Endothelial cell of umbilical vein (primary cell): ENCODE results near the gene NFATC3. TPM values are rescaled to one million over a fixed set of nuclear protein-coding genes. Genes with fewer than 3 reads are reported as not detected.

Experiments
- BruUV-seq: library from RNA; stranded (reverse); fragments of 400-500 nt; replicated peaks from 2 replicates; lab custom pipeline; 2021; lab: Mats Ljungman, UMichigan
- CTCF ChIA-PET: fragments of 300-600, 350-600 bp; sonication (Branson Sonifier 250); formaldehyde crosslinking; loops from one replicate; lab custom pipeline; 2021; ENCODE audit warnings: antibody characterized with exemption, inconsistent platforms; lab: Charles Lee
- POLR2A ChIA-PET: fragments of 300-600, 350-600 bp; sonication (Branson Sonifier 250); formaldehyde crosslinking; loops from one replicate; lab custom pipeline; 2021; ENCODE audit warnings: antibody characterized with exemption, inconsistent platforms; lab: Charles Lee
- DNase-seq: peaks from one replicate; pipeline ENCODE4 v3.0.0-alpha.2; 2011; ENCODE audit warnings: low read depth, low spot score
- FAIRE-seq: peaks from 2 replicates; lab custom pipeline; 2011; peaks lifted over from hg19 to GRCh38; lab: Jason Lieb, UNC
- H2AFZ ChIP-seq: 2 replicates; pipeline ENCODE4 v1.6.0; 2012; ENCODE audit warnings: low read depth, low read length, control low read depth, inconsistent platforms
- H3K27ac ChIP-seq: 2 replicates; pipeline ENCODE4 v1.5.1; 2011; ENCODE audit warnings: low read depth, mild to moderate bottlenecking, control low read depth, low read length, moderate library complexity; ENCODE audit not compliant: insufficient read depth
- H3K27me3 ChIP-seq, 2 experiments: 2 replicates each; pipeline versions ENCODE4 v1.6.0 to v1.6.1; 2011; ENCODE audit warnings: low read length in 2 of 2, mixed read lengths in 1 of 2; ENCODE audit not compliant: control insufficient read depth in 2 of 2, insufficient read depth in 2 of 2
- H3K36me3 ChIP-seq, 2 experiments: 2 replicates in 1 of 2; 3 replicates in 1 of 2; pipeline ENCODE4 v1.5.1; 2011; ENCODE audit warnings: low read length in 2 of 2, mild to moderate bottlenecking in 1 of 2, moderate library complexity in 1 of 2; ENCODE audit not compliant: control insufficient read depth in 2 of 2, insufficient read depth in 2 of 2; ENCODE audit errors: extremely low read depth in 1 of 2
- H3K4me1 ChIP-seq: 3 replicates; pipeline ENCODE4 v1.5.1; 2011; ENCODE audit warnings: mild to moderate bottlenecking, low read length; ENCODE audit not compliant: control insufficient read depth, insufficient read depth; ENCODE audit errors: extremely low read depth
- H3K4me2 ChIP-seq: 2 replicates; pipeline ENCODE4 v1.6.1; 2011; ENCODE audit warnings: low read length, control low read depth, mixed read lengths; ENCODE audit not compliant: insufficient read depth
- H3K4me3 ChIP-seq, 3 experiments: fragments of 200-600 bp in 1 of 3; sonication (generic), shearing (Covaris generic) in 1 of 3; replicated peaks in 1 of 3; 2 replicates each; pipeline ENCODE4 v1.5.1; 2011 to 2016; ENCODE audit warnings: control low read depth in 3 of 3, low read length in 3 of 3, mild to moderate bottlenecking in 2 of 3, inconsistent platforms in 1 of 3, low read depth in 1 of 3, moderate library complexity in 1 of 3; ENCODE audit not compliant: insufficient read depth in 1 of 3
- H3K79me2 ChIP-seq: 2 replicates; pipeline ENCODE4 v1.6.0; 2012; ENCODE audit warnings: low read length, inconsistent platforms; ENCODE audit not compliant: control insufficient read depth, insufficient read depth
- H3K9ac ChIP-seq: replicated peaks from 2 replicates; pipeline ENCODE3; 2011; ENCODE audit warnings: low read length, control low read depth; ENCODE audit not compliant: insufficient read depth; ENCODE audit errors: extremely low read depth
- H3K9me1 ChIP-seq: replicated peaks from 3 replicates; pipeline ENCODE4 v1.6.0; 2011; ENCODE audit warnings: mild to moderate bottlenecking, low read length; ENCODE audit not compliant: control insufficient read depth, insufficient read depth; ENCODE audit errors: extremely low read depth
- H3K9me3 ChIP-seq: replicated peaks from 2 replicates; pipeline ENCODE4 v1.5.1; 2012; ENCODE audit warnings: low read length, inconsistent platforms; ENCODE audit not compliant: control insufficient read depth, insufficient read depth
- H4K20me1 ChIP-seq: replicated peaks from 2 replicates; pipeline ENCODE3; 2011; ENCODE audit warnings: mild to moderate bottlenecking, low read length; ENCODE audit not compliant: control insufficient read depth, insufficient read depth; ENCODE audit errors: extremely low read depth
- EZH2 ChIP-seq: IDR thresholded peaks from 2 replicates; pipeline ENCODE4 v1.6.1; 2012; ENCODE audit warnings: borderline replicate concordance, low read depth, mild to moderate bottlenecking, moderate library complexity, low read length, inconsistent platforms; ENCODE audit not compliant: severe bottlenecking
- FOS ChIP-seq: IDR thresholded peaks from 2 replicates; pipeline ENCODE4 v1.6.1; 2011; ENCODE audit warnings: mild to moderate bottlenecking, low read length, moderate library complexity, borderline replicate concordance; ENCODE audit not compliant: insufficient read depth
- GATA2 ChIP-seq: IDR thresholded peaks from 2 replicates; pipeline ENCODE4 v1.7.0; 2011; ENCODE audit warnings: low read depth, mild to moderate bottlenecking, moderate library complexity, mixed read lengths, low read length; ENCODE audit not compliant: insufficient read length, insufficient read depth
- JUN ChIP-seq: IDR thresholded peaks from 2 replicates; pipeline ENCODE4 v1.6.1; 2011; ENCODE audit warnings: borderline replicate concordance, low read depth; ENCODE audit not compliant: insufficient read length, insufficient read depth
- MAX ChIP-seq: IDR thresholded peaks from 2 replicates; pipeline ENCODE4 v1.6.1; 2011; ENCODE audit not compliant: insufficient read depth, insufficient read length
- MYC ChIP-seq: IDR thresholded peaks from one replicate; pipeline ENCODE4 v1.6.1; 2011; ENCODE audit warnings: mild to moderate bottlenecking, low read depth, low read length
- POLR2AphosphoS5 ChIP-seq: IDR thresholded peaks from 2 replicates; pipeline ENCODE4 v1.6.1; 2012; ENCODE audit warnings: low read depth, mild to moderate bottlenecking, control low read depth, low read length, moderate library complexity; ENCODE audit not compliant: insufficient read depth
- dilution Hi-C: fragments of 300-500 bp; cut with MboI; formaldehyde crosslinking; loops from one replicate; pipeline ENCODE4 v1.15.0; 2019; ENCODE audit warnings: low sequenced_read_pairs; ENCODE audit not compliant: extremely low pct_ligation_motif_present
- intact Hi-C: fragments of 100-400 bp; cut with micrococcal nuclease; formaldehyde crosslinking; loops from one replicate; pipeline ENCODE4 v1.10.0; 2022
- polyA plus RNA-seq, 4 experiments: library from polyadenylated mRNA; depleted of rRNA in 3 of 4; stranded (reverse) in 3 of 4; unstranded in 1 of 4; fragments of >200 nt; gene quantifications; 2 replicates each; pipeline versions ENCODE4 v1.2.1 to v1.2.3, GENCODE V29; 2011 to 2012; ENCODE audit warnings: missing spikeins in 1 of 4
- total RNA-seq: library from RNA; stranded (reverse); gene quantifications from 2 replicates; pipeline ENCODE4 v1.2.3, GENCODE V29; 2021

The NFATC3 gene
- total and polyA plus RNA-seq, 2 donors (not counting 3 experiments of a cell fraction or from before 2014, with no cell fraction given) = 15.6 to 33.1 TPM

GRCh38 chr16:68247932-68248331 is 162.8 kb downstream of the NFATC3 start:
- Histone ChIP-seq H3K27me3 (no peaks in the 10 kb centered on the region), H3K4me2 (no peak overlapping the region), H3K4me3 (no peak overlapping the region), H2AFZ (no peak overlapping the region), H3K4me1 (peaks cover 9% of the 10 kb centered on the region), H4K20me1 (no peaks in the 10 kb centered on the region), H3K79me2 (no peaks in the 10 kb centered on the region), H3K9me3 (no peaks in the 10 kb centered on the region), H3K36me3 (peaks cover 0 to 3% of the 10 kb centered on the region in 2 experiments), H3K27ac (no peak overlapping the region), H3K9me1 (no peaks in the 10 kb centered on the region), H3K9ac (no peak overlapping the region)
- TF ChIP-seq MYC (no peak), MAX (no peak)
- no peak for FAIRE-seq
- no peak for DNase-seq
- CTCF ChIA-PET = interaction anchor here (5.8 kb wide), 1 partner anchor 14 kb away, joined by 33 read pairs; no protein-coding TSS in a partner anchor
- intact Hi-C loops = no loop called here
- POLR2A ChIA-PET = no interaction called here
- no TSS peak for BruUV-seq
- dilution Hi-C loops = no loop called here

GRCh38 chr16:68249371-68249770 is 164.2 kb downstream of the NFATC3 start:
- DNase-seq = no peak
- ChIA-PET CTCF (interaction anchor here (1.0 to 5.8 kb wide), 3 partner anchors 9 to 15 kb away, joined by 4 to 33 read pairs (median 13); partner anchors contain the start of gene SLC7A6), POLR2A (no interaction called here)
- H3K27ac ChIP-seq = no peak overlapping the region
- no peak for TF ChIP-seq POLR2AphosphoS5
- no peak for TF ChIP-seq EZH2
- TF ChIP-seq GATA2 = no peak
- TF ChIP-seq JUN = no peak
- no peak for TF ChIP-seq FOS
- no TSS peak for BruUV-seq
- no peak overlapping the region for H3K4me2 ChIP-seq
- no peak for FAIRE-seq
- intact Hi-C loops (no loop called here), dilution Hi-C loops (no loop called here)
- H3K36me3 ChIP-seq = peaks cover 0 to 8% of the 10 kb centered on the region in 2 experiments
- no peaks in the 10 kb centered on the region for H3K9me3 ChIP-seq
- H4K20me1 ChIP-seq = no peaks in the 10 kb centered on the region
- no peaks in the 10 kb centered on the region for H3K27me3 ChIP-seq
- H3K79me2 ChIP-seq = no peaks in the 10 kb centered on the region
- H3K9me1 ChIP-seq = no peaks in the 10 kb centered on the region
- H3K4me3 ChIP-seq = no peak overlapping the region
- H3K4me1 ChIP-seq = peaks cover 6% of the 10 kb centered on the region
- no peak overlapping the region for H2AFZ ChIP-seq
- no peak overlapping the region for H3K9ac ChIP-seq
